HUES48 (cell line): Measurements from ENCODE around the gene TBC1D22A.

Source experiments
- H3K27ac ChIP-seq: one replicate; pipeline ENCODE4 v1.7.0; 2013; ENCODE audit warnings: low read depth, low read length, inconsistent platforms
- H3K27me3 ChIP-seq: 2 replicates; pipeline ENCODE4 v1.6.1; 2013; ENCODE audit warnings: mild to moderate bottlenecking, low read length; ENCODE audit not compliant: control insufficient read depth, insufficient read depth
- H3K36me3 ChIP-seq: 2 replicates; pipeline ENCODE4 v1.6.1; 2013; ENCODE audit warnings: low read length; ENCODE audit not compliant: control insufficient read depth, insufficient read depth
- H3K4me1 ChIP-seq: 2 replicates; pipeline ENCODE4 v1.6.1; 2013; ENCODE audit warnings: mild to moderate bottlenecking, low read length; ENCODE audit not compliant: control insufficient read depth, insufficient read depth
- H3K4me3 ChIP-seq: 2 replicates; pipeline ENCODE4 v1.5.1; 2013; ENCODE audit warnings: mild to moderate bottlenecking, low read depth, low read length
- H3K9ac ChIP-seq: 2 replicates; pipeline ENCODE4 v1.6.1; 2013; ENCODE audit warnings: mild to moderate bottlenecking, low read depth, low read length, moderate library complexity
- H3K9me3 ChIP-seq: 2 replicates; pipeline ENCODE4 v1.6.1; 2013; ENCODE audit warnings: low read length; ENCODE audit not compliant: control insufficient read depth, insufficient read depth

TBC1D22A gene

DNA sequence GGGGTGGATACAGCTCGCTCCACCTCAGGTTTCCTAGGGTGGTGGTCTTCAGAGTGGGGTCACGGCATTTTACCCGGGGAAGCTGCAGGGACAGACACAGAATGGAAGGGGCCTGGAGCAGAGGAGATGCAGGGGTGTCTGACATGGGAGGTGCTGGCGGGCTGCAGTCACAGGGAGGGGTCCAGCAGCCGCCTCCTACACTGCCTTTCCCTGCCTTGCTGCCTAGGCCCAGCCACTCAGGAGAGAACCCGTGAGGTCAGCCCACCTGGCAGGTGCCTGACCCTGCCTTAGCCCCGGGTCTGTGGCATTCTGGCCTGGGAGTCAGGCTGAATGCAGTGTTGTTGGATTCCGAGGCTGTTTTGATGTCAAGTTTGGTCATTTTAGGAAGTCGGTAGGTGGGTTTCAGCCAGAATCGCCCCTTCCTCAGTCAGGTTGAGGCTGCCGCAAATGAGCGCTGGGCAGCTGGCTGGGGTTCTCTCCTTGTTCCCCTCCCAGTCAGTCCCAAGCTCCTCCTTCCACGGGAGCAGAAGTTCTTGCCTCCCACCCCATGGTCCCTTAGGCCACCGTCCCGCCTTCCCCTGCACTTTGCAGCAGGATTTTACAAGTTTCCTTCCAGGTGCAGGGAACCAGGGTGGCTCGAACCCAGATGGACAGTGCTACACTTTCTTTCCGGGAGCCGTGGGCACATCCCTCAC lies 294.5 kb downstream of the TBC1D22A start:
- Histone ChIP-seq H3K4me3 (no peak overlapping the region), H3K9ac (no peak overlapping the region), H3K36me3 (0 out of 2 replicates have a peak, but pooled peaks cover 4% of the 10 kb centered on the region), H3K27ac (no peak overlapping the region), H3K4me1 (no peaks in the 10 kb centered on the region), H3K9me3 (no peaks in the 10 kb centered on the region), H3K27me3 (no peaks in the 10 kb centered on the region)

DNA sequence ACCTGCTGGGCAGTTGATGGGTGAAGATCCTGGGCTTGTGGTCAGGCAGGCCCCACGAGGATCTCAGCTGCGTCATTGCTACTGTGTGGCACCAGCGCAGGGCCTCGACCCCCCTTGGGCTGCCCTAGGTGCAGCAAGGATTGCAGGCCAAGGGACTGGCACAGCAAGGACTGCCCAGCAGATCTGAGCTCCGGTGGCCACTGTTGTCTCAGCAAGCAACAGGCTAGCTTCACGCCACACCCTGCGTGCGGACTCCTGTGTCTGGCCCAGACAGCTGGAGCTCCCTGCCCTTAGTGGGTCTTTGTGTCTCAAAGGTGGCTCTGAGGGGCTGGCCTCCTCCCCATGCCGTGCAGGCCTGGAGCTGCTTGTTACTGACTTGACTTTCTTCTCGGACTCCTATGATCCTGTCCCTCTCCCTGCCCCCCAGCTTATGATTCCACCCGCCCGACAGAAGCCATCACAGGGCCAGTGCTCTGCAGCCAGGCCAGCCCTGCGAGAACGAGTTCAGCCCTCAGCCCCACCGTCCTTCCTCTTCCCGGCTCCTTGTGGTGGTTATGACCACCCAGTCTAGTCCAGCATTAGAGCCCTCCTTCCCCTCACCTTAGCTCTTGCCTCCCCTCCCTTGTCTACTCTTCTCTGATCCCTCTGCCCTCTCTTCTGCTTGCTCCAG lies 295.6 kb downstream of the TBC1D22A start:
- no peak overlapping the region for H3K9ac ChIP-seq
- peaks cover 11% of the 10 kb centered on the region; the same call in 1 of the 2 replicates for H3K36me3 ChIP-seq
- no peaks in the 10 kb centered on the region for H3K9me3 ChIP-seq
- no peaks in the 10 kb centered on the region for H3K27me3 ChIP-seq
- no peak overlapping the region for H3K27ac ChIP-seq
- H3K4me3 ChIP-seq, result no peak overlapping the region
- H3K4me1 ChIP-seq, result no peaks in the 10 kb centered on the region

DNA sequence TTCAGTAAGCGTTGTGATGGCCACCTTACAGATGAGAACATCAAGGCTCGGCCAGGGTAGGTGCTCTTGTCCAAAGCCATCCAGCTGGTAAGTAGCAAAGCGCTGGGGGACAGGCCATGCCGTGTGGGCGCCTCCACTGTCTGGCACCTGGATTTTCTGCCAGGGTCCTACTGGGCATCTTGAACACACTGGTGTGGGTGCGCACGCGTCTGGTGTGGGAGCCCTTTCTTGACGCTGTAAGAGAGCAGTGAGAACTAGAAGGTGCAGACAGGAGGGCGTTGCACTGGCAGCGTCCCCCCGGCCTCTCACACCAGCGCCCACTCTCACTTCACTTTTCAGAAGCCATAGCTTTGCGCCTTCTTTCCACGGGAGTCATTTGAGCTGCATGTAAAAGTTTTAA lies 296.6 kb downstream of the TBC1D22A start:
- H3K27me3 ChIP-seq, result no peaks in the 10 kb centered on the region
- H3K9ac ChIP-seq, result no peak overlapping the region
- no peaks in the 10 kb centered on the region for H3K9me3 ChIP-seq
- H3K4me1 ChIP-seq, result no peaks in the 10 kb centered on the region
- no peak overlapping the region for H3K4me3 ChIP-seq
- no peak overlapping the region for H3K27ac ChIP-seq
- H3K36me3 ChIP-seq, result peaks cover 13% of the 10 kb centered on the region; the same call in 1 of the 2 replicates

DNA sequence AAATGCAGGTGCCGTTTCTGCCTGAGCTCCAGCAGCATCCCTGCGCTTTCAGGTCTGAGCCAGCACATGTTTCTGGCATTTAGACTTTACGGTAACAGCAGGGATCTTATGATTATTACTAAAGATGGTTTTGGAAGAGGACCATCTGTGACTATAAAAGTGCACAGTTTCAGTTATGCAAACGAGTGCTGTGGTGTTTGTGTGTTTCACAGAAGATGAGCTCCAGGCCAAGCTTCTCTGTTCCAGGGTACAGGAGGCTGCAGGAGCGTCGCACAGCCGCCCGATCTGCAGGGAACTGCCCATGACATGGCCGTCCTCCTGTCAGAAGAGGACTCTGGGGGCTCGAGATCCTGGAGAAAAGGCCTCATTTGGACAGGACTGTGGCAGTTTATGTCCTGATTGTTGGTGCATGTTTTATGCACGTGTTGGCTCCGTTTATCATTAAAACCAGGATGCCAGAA lies 297.3 kb downstream of the TBC1D22A start:
- Histone ChIP-seq H3K36me3 (peaks cover 13% of the 10 kb centered on the region; the same call in 1 of the 2 replicates), H3K27me3 (no peaks in the 10 kb centered on the region), H3K4me3 (no peak overlapping the region), H3K27ac (no peak overlapping the region), H3K4me1 (no peaks in the 10 kb centered on the region), H3K9me3 (no peaks in the 10 kb centered on the region), H3K9ac (no peak overlapping the region)

DNA sequence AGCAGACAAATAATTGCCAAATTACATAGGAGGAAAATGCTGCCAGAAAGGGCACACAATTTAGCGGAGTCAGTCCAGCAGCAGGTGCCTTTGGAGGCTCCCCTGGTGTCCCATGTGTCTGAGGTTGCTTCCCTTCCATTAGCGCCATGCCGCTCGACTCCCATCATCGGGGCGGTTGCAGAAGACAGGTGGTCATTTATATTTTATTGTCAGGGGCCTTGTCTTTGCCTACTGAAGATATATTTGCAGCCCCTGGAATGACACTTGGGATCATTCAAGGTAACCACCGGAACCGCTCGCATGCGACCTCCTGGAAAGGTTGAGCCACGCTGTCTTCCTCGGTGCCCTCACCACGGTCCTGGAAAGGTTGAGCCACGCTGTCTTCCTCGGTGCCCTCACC lies 298.3 kb downstream of the TBC1D22A start:
- H3K27me3 ChIP-seq, result no peaks in the 10 kb centered on the region
- no peak overlapping the region for H3K4me3 ChIP-seq
- no peak overlapping the region for H3K27ac ChIP-seq
- H3K9me3 ChIP-seq, result no peaks in the 10 kb centered on the region
- H3K36me3 ChIP-seq, result peaks cover 13% of the 10 kb centered on the region; the same call in 1 of the 2 replicates
- H3K9ac ChIP-seq, result no peak overlapping the region
- H3K4me1 ChIP-seq, result no peaks in the 10 kb centered on the region

DNA sequence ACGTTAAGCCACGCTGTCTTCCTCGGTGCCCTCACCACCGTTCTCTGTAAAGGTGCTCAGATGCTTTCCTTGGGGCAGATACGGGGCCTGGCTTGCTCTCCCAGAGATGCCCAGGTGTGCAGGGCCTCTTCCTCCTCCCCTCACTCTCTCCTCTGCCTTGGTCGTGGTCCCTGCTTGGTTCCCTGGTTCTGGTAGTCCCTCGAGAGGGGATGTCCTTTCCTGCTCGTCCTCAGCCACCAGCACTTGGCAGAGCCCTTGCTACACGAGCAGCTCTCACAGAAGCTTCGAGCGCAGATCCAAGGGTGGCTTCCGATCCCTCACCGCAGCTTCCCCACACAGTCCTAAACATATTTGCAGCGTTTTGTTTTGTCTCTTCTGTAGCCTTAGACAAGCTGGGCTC lies 298.8 kb downstream of the TBC1D22A start:
- Histone ChIP-seq H3K27me3 (no peaks in the 10 kb centered on the region), H3K9me3 (no peaks in the 10 kb centered on the region), H3K27ac (no peak overlapping the region), H3K36me3 (peaks cover 13% of the 10 kb centered on the region; the same call in 1 of the 2 replicates), H3K4me1 (no peaks in the 10 kb centered on the region), H3K4me3 (no peak overlapping the region), H3K9ac (no peak overlapping the region)

DNA sequence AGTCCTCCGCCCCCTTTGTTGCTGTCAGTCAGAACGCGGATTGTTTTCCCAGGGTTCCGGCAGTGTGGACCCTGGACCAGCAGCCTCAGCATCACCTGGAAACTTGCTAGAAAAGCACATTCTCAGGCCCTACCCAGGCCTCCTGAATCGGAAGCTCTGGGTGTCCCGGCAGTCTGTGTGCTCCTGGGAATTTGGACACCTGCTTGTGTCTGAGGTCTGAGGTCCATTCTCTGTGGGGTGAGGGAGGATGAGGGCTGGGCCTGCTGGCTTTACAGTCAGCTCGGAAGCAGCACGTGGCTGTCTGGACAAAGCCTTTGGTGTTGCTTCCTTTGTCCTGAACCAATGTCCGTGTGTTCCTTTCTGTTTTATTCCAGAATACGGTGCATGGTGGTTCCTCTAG lies 299.7 kb downstream of the TBC1D22A start:
- H3K27ac ChIP-seq, result no peak overlapping the region
- H3K9me3 ChIP-seq, result no peaks in the 10 kb centered on the region
- no peaks in the 10 kb centered on the region for H3K4me1 ChIP-seq
- no peak overlapping the region for H3K9ac ChIP-seq
- H3K27me3 ChIP-seq, result no peaks in the 10 kb centered on the region
- no peak overlapping the region for H3K4me3 ChIP-seq
- peaks cover 13% of the 10 kb centered on the region; the same call in 1 of the 2 replicates for H3K36me3 ChIP-seq

DNA sequence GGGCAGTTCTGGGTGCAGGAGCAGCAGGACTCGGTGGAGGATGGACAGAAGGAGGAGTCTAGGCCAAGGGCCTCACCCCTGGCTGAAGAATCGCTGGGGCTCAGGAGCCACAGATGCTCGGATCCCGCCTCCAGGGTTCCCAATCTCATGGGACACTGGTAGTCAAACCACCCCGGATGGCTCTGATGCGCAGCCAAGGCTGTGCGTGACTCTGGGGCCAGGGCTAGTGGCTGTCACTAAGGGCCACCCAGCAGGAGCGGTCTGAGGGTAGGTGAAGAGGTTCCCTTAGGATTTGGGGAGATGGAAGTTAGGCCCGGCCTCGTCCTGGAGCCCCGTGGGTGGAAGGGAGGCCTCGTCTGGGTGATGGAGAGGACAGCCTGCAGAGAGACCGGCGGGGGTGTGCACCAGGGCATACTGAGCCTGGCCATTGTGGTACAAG lies 300.6 kb downstream of the TBC1D22A start:
- Histone ChIP-seq H3K27me3 (no peaks in the 10 kb centered on the region), H3K4me3 (no peak overlapping the region), H3K9me3 (no peaks in the 10 kb centered on the region), H3K36me3 (peaks cover 13% of the 10 kb centered on the region; the same call in 1 of the 2 replicates), H3K27ac (no peak overlapping the region), H3K4me1 (no peaks in the 10 kb centered on the region), H3K9ac (no peak overlapping the region)

DNA sequence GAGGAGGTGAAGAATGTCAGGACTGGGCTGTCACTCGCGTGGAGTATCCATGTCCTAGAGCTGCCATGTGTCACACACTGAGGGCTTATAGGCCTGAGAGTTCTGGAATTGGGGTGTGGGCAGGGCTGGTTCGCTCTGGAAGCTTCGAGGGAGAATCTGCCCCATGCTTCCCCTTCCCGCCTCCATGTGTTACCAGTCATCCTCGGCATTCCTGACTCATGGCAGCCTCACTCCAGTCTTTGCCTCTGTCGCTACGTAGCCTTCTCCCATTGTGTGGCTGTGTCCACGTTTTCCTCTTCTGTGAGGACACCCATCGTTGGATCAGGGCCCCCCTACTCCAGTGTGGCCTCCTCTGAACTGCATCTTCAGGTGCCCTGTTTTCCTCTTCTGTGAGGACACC lies 301.2 kb downstream of the TBC1D22A start:
- Histone ChIP-seq H3K27me3 (no peaks in the 10 kb centered on the region), H3K9ac (no peak overlapping the region), H3K4me3 (no peak overlapping the region), H3K4me1 (no peaks in the 10 kb centered on the region), H3K36me3 (peaks cover 13% of the 10 kb centered on the region; the same call in 1 of the 2 replicates), H3K27ac (no peak overlapping the region), H3K9me3 (no peaks in the 10 kb centered on the region)

DNA sequence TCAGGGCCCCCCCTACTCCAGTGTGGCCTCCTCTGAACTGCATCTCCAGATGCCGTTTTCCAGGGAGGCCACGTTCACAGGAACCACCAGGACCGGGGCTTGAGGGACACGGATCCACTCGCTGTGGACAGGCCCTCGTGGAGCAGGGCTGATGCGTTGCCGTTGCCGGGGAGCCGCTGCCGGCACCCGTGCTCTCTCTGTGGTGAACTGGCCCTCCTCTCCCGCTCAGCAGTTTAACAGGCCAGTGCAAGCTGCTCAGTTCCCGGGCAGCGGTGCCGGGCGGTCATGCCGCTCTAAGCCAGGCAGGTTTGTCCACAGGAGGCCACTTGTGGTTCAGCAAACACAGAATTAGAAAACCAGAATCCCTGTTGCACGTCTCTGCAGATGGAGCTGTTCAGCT lies 301.6 kb downstream of the TBC1D22A start:
- Histone ChIP-seq H3K4me1 (no peaks in the 10 kb centered on the region), H3K9ac (no peak overlapping the region), H3K36me3 (peaks cover 13% of the 10 kb centered on the region; the same call in 1 of the 2 replicates), H3K27me3 (no peaks in the 10 kb centered on the region), H3K9me3 (no peaks in the 10 kb centered on the region), H3K4me3 (no peak overlapping the region), H3K27ac (no peak overlapping the region)

DNA sequence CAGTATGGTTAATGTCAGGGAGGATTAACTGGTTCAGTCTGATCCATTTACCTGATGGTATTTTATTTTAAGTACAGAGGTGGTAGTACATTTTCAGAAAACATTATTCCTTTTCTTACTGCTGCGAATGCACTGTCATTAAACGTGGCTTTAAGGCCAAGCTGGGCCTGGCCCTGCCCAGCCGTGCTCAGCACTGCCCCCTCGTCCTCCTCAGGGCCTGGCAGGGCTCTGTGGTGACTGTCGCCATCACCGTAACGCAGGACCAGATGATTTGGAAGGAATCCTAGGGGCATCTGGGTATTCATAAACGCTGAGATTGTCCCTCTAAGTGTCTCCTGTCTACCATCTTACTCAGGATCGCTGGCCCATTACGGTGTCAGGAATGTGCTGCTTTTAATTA lies 302.0 kb downstream of the TBC1D22A start:
- Histone ChIP-seq H3K9me3 (no peaks in the 10 kb centered on the region), H3K4me3 (no peak overlapping the region), H3K27ac (no peak overlapping the region), H3K4me1 (no peaks in the 10 kb centered on the region), H3K27me3 (no peaks in the 10 kb centered on the region), H3K9ac (no peak overlapping the region), H3K36me3 (peaks cover 13% of the 10 kb centered on the region; the same call in 1 of the 2 replicates)
